ENCODE data around the gene FYN. TPM values are rescaled to one million over a fixed set of nuclear protein-coding genes. Genes with fewer than 3 reads are reported as not detected.

FYN gene
- polyA plus RNA-seq, 3 donors = 88.4 to 149 (median 114) TPM

GRCh38 chr6:111779031-111779430 lies 94.2 kb downstream of the FYN start:
- H3K27ac ChIP-seq (ENCODE audit: low read depth in 1 of 2, low read length in 2 of 2) = no peak overlapping the region
- no CpG with 5 or more reads among the region's 3 CpGs for WGBS (ENCODE audit: insufficient coverage)
- no peaks in the 10 kb centered on the region for H3K27me3 Mint-ChIP-seq (ENCODE audit: low read depth in 3 of 3)
- peaks cover 100% of the 10 kb centered on the region for H4K20me1 ChIP-seq (ENCODE audit: insufficient read depth, low read length)
- H3K36me3 ChIP-seq (replicated peaks in 1 of 2; ENCODE audit: control insufficient read depth in 1 of 2, insufficient read depth in 2 of 2, low read length in 2 of 2) = peaks cover 18 to 76% of the 10 kb centered on the region in 2 donors
- peaks cover 8% of the 10 kb centered on the region for H3K4me1 Mint-ChIP-seq
- H3K79me2 ChIP-seq (ENCODE audit: insufficient read depth, low read length) = peaks cover 22% of the 10 kb centered on the region
- intact Hi-C loops (cut with micrococcal nuclease) = no loop called here
- H2AFZ ChIP-seq (ENCODE audit: insufficient read depth, low read depth, low read length, poor library complexity, severe bottlenecking) = no peak overlapping the region
- H3K9ac ChIP-seq (ENCODE audit: insufficient read depth, low read length, poor library complexity, severe bottlenecking) = no peak overlapping the region
- no peak for TF ChIP-seq CTCF (IDR thresholded peaks at IDR 0.05)
- H3K9me3 Mint-ChIP-seq = no peaks in the 10 kb centered on the region
- no peak for DNase-seq
- no peaks in the 10 kb centered on the region for H3K9me3 ChIP-seq (replicated peaks in 1 of 2; ENCODE audit: control insufficient read depth in 1 of 2, insufficient read depth in 1 of 2, low read length in 2 of 2)
- H3K27ac Mint-ChIP-seq = peak overlapping the region in 1 of 7 donors; percentile 42
- no peak overlapping the region for H3K4me3 ChIP-seq (replicated peaks in 1 of 3; ENCODE audit: low read depth in 2 of 3, low read length in 3 of 3)
- no peak overlapping the region for H3K4me2 ChIP-seq (replicated peaks; ENCODE audit: extremely low read depth, low read length, poor library complexity, severe bottlenecking)
- peaks cover 48 to 63% of the 10 kb centered on the region in 2 donors for H3K36me3 Mint-ChIP-seq
- H3K27me3 ChIP-seq (ENCODE audit: control insufficient read depth in 2 of 2, insufficient read depth in 2 of 2, low read length in 2 of 2) = no peaks in the 10 kb centered on the region
- H3K4me1 ChIP-seq (ENCODE audit: control insufficient read depth in 1 of 2, insufficient read depth in 2 of 2, low read length in 2 of 2) = no peaks in the 10 kb centered on the region
- no peak overlapping the region for H3K4me3 Mint-ChIP-seq

- H3K27ac Mint-ChIP-seq = peak overlapping the region in 2 of 7 donors; percentile 38 to 63
- DNase-seq = no peak
- Histone ChIP-seq H3K27ac (ENCODE audit: low read depth in 1 of 2, low read length in 2 of 2) (peak overlapping the region in 1 of 2 donors; percentile 42), H3K4me2 (replicated peaks; ENCODE audit: extremely low read depth, low read length, poor library complexity, severe bottlenecking) (no peak overlapping the region), H3K79me2 (ENCODE audit: insufficient read depth, low read length) (peaks cover 13% of the 10 kb centered on the region), H3K9ac (ENCODE audit: insufficient read depth, low read length, poor library complexity, severe bottlenecking) (no peak overlapping the region), H3K9me3 (replicated peaks in 1 of 2; ENCODE audit: control insufficient read depth in 1 of 2, insufficient read depth in 1 of 2, low read length in 2 of 2) (no peaks in the 10 kb centered on the region), H3K27me3 (ENCODE audit: control insufficient read depth in 2 of 2, insufficient read depth in 2 of 2, low read length in 2 of 2) (no peaks in the 10 kb centered on the region), H3K4me1 (ENCODE audit: control insufficient read depth in 1 of 2, insufficient read depth in 2 of 2, low read length in 2 of 2) (no peaks in the 10 kb centered on the region), H4K20me1 (ENCODE audit: insufficient read depth, low read length) (peaks cover 94% of the 10 kb centered on the region), H3K36me3 (replicated peaks in 1 of 2; ENCODE audit: control insufficient read depth in 1 of 2, insufficient read depth in 2 of 2, low read length in 2 of 2) (peaks cover 18 to 68% of the 10 kb centered on the region in 2 donors), H3K4me3 (replicated peaks in 1 of 3; ENCODE audit: low read depth in 2 of 3, low read length in 3 of 3) (no peak overlapping the region), H2AFZ (ENCODE audit: insufficient read depth, low read depth, low read length, poor library complexity, severe bottlenecking) (no peak overlapping the region)
- no peak for TF ChIP-seq CTCF (IDR thresholded peaks at IDR 0.05)
- H3K27me3 Mint-ChIP-seq (ENCODE audit: low read depth in 3 of 3) = no peaks in the 10 kb centered on the region
- H3K9me3 Mint-ChIP-seq = no peaks in the 10 kb centered on the region
- H3K4me3 Mint-ChIP-seq = no peak overlapping the region
- H3K4me1 Mint-ChIP-seq = peaks cover 8% of the 10 kb centered on the region
- peaks cover 45 to 58% of the 10 kb centered on the region in 2 donors for H3K36me3 Mint-ChIP-seq
- 95% methylated on average over 6 of the region's 6 CpGs for WGBS (ENCODE audit: insufficient coverage)
- intact Hi-C loops (cut with micrococcal nuclease) = no loop called here
These were observed 95.9 kb downstream of the FYN start for GRCh38 chr6:111777357-111777756.

Data from CD14-positive monocyte (primary cell).